ENCODE data around the gene ITPR1. TPM values are rescaled to one million over a fixed set of nuclear protein-coding genes. Genes with fewer than 3 reads are reported as not detected.

Gene ITPR1
- polyA plus RNA-seq, 1 donor, result 12.7 TPM

DNA sequence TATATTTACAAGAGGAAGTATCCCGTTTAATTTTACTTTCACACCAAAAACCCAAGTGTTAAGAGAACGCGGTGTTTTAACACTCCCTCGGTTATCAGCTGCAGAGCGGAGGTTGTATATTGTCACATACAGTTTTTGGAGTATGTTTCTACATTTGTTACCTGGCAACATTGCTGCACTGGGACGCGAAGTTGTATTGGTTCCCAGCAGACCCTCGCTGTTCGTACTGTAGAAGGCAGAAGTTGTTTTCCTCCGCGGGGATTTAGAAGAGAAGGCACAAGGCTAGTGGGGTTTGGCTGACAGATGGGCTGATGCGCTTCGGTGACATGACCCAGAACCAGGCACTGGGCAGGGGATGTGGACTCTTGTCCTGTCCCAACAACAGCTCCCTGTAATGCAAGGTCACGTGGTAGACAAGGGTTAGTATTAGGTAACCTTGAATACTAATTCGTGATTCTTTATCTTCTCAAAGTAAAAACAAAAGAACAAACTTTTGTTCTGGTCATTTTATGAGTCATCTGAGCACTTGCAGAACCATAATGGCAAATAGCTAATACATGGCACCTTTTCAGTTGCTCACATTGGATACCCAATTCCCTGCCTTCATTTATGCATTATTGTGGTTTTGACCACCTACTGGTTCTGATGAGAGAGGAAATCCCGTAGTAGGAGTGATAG, 255.7 kb downstream of the ITPR1 start:
- DNase-seq, result peak in 1 of 2 donors; percentile 46
- H3K36me3 ChIP-seq (ENCODE audit: control insufficient read depth, insufficient read depth, low read length), result no peaks in the 10 kb centered on the region
- no peaks in the 10 kb centered on the region for H3K27me3 ChIP-seq (ENCODE audit: control insufficient read depth, insufficient read depth, low read length)
- no peak overlapping the region for H3K4me3 ChIP-seq (ENCODE audit: low read length)
- H3K9me3 ChIP-seq (ENCODE audit: control insufficient read depth, low read depth, low read length), result peaks cover 4% of the 10 kb centered on the region
- no peak overlapping the region for H3K27ac ChIP-seq (ENCODE audit: low read length)
- peaks cover 52% of the 10 kb centered on the region for H3K4me1 ChIP-seq (ENCODE audit: control insufficient read depth, insufficient read depth, low read length)
- 80% methylated on average over 1 of the region's 16 CpGs for WGBS (ENCODE audit: insufficient coverage, low lambda C conversion rate)

- Histone ChIP-seq H3K27me3 (ENCODE audit: control insufficient read depth, insufficient read depth, low read length) (no peaks in the 10 kb centered on the region), H3K4me1 (ENCODE audit: control insufficient read depth, insufficient read depth, low read length) (peaks cover 50% of the 10 kb centered on the region), H3K36me3 (ENCODE audit: control insufficient read depth, insufficient read depth, low read length) (no peaks in the 10 kb centered on the region), H3K4me3 (ENCODE audit: low read length) (no peak overlapping the region), H3K9me3 (ENCODE audit: control insufficient read depth, low read depth, low read length) (peaks cover 4% of the 10 kb centered on the region), H3K27ac (ENCODE audit: low read length) (peak overlapping the region; percentile 88)
- no CpG with 5 or more reads among the region's 5 CpGs for WGBS (ENCODE audit: insufficient coverage, low lambda C conversion rate)
- no peak for DNase-seq
Measured at GRCh38 chr3:4749567-4750002, 256.4 kb downstream of the ITPR1 start.

- Histone ChIP-seq H3K27me3 (ENCODE audit: control insufficient read depth, insufficient read depth, low read length) (no peaks in the 10 kb centered on the region), H3K9me3 (ENCODE audit: control insufficient read depth, low read depth, low read length) (peaks cover 4% of the 10 kb centered on the region), H3K4me1 (ENCODE audit: control insufficient read depth, insufficient read depth, low read length) (peaks cover 54% of the 10 kb centered on the region), H3K27ac (ENCODE audit: low read length) (peak overlapping the region; percentile 88), H3K4me3 (ENCODE audit: low read length) (no peak overlapping the region), H3K36me3 (ENCODE audit: control insufficient read depth, insufficient read depth, low read length) (no peaks in the 10 kb centered on the region)
- 47% methylated on average over 3 of the region's 7 CpGs for WGBS (ENCODE audit: insufficient coverage, low lambda C conversion rate)
- peak in 1 of 2 donors; percentile 71 for DNase-seq
Measured at GRCh38 chr3:4750306-4750968, 257.3 kb downstream of the ITPR1 start.

- H3K4me3 ChIP-seq (ENCODE audit: low read length), result no peak overlapping the region
- DNase-seq, result peak in 1 of 2 donors; percentile 80
- no CpG with 5 or more reads among the region's 7 CpGs for WGBS (ENCODE audit: insufficient coverage, low lambda C conversion rate)
Measured at GRCh38 chr3:4751029-4751501, 257.9 kb downstream of the ITPR1 start.

GRCh38 chr3:4751502-4752101, 258.5 kb downstream of the ITPR1 start:
- Histone ChIP-seq H3K4me3 (ENCODE audit: low read length) (no peak overlapping the region), H3K27me3 (ENCODE audit: control insufficient read depth, insufficient read depth, low read length) (no peaks in the 10 kb centered on the region), H3K27ac (ENCODE audit: low read length) (peak overlapping the region; percentile 88), H3K36me3 (ENCODE audit: control insufficient read depth, insufficient read depth, low read length) (no peaks in the 10 kb centered on the region), H3K9me3 (ENCODE audit: control insufficient read depth, low read depth, low read length) (peaks cover 4% of the 10 kb centered on the region), H3K4me1 (ENCODE audit: control insufficient read depth, insufficient read depth, low read length) (peaks cover 59% of the 10 kb centered on the region)
- DNase-seq, result peak in 1 of 2 donors; percentile 83
- WGBS (ENCODE audit: insufficient coverage, low lambda C conversion rate), result no CpG with 5 or more reads among the region's 5 CpGs

More at GRCh38 chr3:4751029-4751501, 257.9 kb downstream of the ITPR1 start:
- peaks cover 56% of the 10 kb centered on the region for H3K4me1 ChIP-seq (ENCODE audit: control insufficient read depth, insufficient read depth, low read length)
- peaks cover 4% of the 10 kb centered on the region for H3K9me3 ChIP-seq (ENCODE audit: control insufficient read depth, low read depth, low read length)
- H3K27ac ChIP-seq (ENCODE audit: low read length), result peak overlapping the region; percentile 88
- no peaks in the 10 kb centered on the region for H3K27me3 ChIP-seq (ENCODE audit: control insufficient read depth, insufficient read depth, low read length)
- no peaks in the 10 kb centered on the region for H3K36me3 ChIP-seq (ENCODE audit: control insufficient read depth, insufficient read depth, low read length)

DNA sequence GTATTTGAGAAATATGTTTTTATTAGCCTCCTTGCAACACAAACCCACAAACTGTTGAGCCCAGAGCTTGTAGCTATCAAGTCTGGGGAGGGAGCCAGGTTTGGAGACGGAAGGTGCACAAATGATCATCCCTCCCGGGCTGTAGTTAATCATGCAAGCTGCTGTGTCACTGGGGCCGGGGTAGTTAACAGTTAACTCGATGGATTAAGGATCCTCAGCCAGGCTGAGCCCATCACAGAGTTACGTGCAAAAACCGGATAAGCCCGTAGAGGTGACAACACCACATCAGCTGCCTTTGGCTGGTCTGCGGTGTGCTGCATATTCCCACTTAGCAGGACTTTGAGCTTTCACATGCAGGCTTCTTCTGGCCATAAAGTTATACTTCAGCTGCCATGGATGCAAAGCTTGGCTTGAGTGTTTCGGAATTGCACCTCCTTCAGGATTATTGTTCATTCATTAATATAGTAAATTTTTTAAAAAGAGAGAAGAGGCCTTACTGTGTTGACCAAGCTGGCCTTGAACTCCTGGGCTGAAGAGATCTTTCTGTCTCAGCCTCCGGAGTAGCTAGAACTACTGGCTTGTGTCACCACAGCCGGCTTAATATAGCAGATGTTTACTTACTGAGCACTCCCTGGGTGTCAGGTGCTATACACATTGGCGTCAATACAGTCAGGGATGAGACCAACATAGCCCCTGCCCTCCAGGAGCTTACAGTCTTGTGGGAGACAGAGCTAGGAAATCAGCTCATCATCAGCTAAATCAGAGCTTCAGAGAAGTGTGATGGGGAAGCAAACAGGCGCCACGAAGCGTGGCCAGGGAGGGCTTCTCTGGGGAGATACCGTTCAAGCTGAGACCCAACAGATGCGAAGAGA, 259.3 kb downstream of the ITPR1 start:
- H3K4me3 ChIP-seq (ENCODE audit: low read length), result no peak overlapping the region
- H3K4me1 ChIP-seq (ENCODE audit: control insufficient read depth, insufficient read depth, low read length), result peaks cover 67% of the 10 kb centered on the region
- WGBS (ENCODE audit: insufficient coverage, low lambda C conversion rate), result 0% methylated on average over 1 of the region's 17 CpGs
- DNase-seq, result peak; percentile 95 to 98
- H3K9me3 ChIP-seq (ENCODE audit: control insufficient read depth, low read depth, low read length), result peaks cover 4% of the 10 kb centered on the region
- peak overlapping the region; percentile 88 for H3K27ac ChIP-seq (ENCODE audit: low read length)
- no peaks in the 10 kb centered on the region for H3K36me3 ChIP-seq (ENCODE audit: control insufficient read depth, insufficient read depth, low read length)
- no peaks in the 10 kb centered on the region for H3K27me3 ChIP-seq (ENCODE audit: control insufficient read depth, insufficient read depth, low read length)

DNA sequence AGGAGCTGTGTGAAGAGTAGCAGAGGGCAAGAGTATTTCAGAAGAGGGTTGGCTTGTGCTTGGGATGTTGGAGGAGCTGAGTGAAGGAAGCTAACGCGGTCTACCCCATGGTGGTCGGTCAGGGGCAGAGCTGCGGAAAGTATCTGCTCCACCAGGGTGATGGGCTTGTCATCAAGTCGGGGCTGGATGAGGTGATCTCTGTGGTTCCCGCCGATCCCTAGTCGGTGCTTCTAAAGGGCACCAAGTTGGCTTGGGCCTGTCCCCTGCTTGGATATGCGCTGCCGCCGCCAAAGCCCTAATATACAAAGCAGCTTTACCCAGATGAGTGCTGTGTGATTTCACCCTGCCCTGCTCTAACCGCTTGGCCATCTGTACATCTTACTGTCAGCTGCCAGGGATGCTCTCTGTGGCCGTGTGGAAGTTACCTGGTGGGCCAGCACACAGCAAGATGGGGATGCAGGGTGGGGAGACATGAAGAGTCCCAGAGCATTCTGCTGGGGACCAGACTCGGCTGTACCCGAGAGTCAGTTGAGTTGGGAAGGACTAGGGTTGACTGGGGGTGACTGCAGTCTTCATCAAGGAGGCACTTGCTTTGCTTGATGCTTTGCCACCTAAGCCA, 260.0 kb downstream of the ITPR1 start:
- H3K9me3 ChIP-seq (ENCODE audit: control insufficient read depth, low read depth, low read length), result peaks cover 4% of the 10 kb centered on the region
- H3K27ac ChIP-seq (ENCODE audit: low read length), result peak overlapping the region; percentile 88
- no peaks in the 10 kb centered on the region for H3K36me3 ChIP-seq (ENCODE audit: control insufficient read depth, insufficient read depth, low read length)
- H3K4me1 ChIP-seq (ENCODE audit: control insufficient read depth, insufficient read depth, low read length), result peaks cover 74% of the 10 kb centered on the region
- H3K4me3 ChIP-seq (ENCODE audit: low read length), result no peak overlapping the region
- no peaks in the 10 kb centered on the region for H3K27me3 ChIP-seq (ENCODE audit: control insufficient read depth, insufficient read depth, low read length)
- no peak for DNase-seq
- no CpG with 5 or more reads among the region's 15 CpGs for WGBS (ENCODE audit: insufficient coverage, low lambda C conversion rate)

- no peak overlapping the region for H3K27ac ChIP-seq (ENCODE audit: low read length)
- WGBS (ENCODE audit: insufficient coverage, low lambda C conversion rate), result 80% methylated on average over 1 of the region's 7 CpGs
- peak in 1 of 2 donors; percentile 51 for DNase-seq
- peaks cover 4% of the 10 kb centered on the region for H3K9me3 ChIP-seq (ENCODE audit: control insufficient read depth, low read depth, low read length)
- H3K4me3 ChIP-seq (ENCODE audit: low read length), result no peak overlapping the region
- peaks cover 87% of the 10 kb centered on the region for H3K4me1 ChIP-seq (ENCODE audit: control insufficient read depth, insufficient read depth, low read length)
- H3K27me3 ChIP-seq (ENCODE audit: control insufficient read depth, insufficient read depth, low read length), result no peaks in the 10 kb centered on the region
- no peaks in the 10 kb centered on the region for H3K36me3 ChIP-seq (ENCODE audit: control insufficient read depth, insufficient read depth, low read length)
Measured at GRCh38 chr3:4754180-4755086, 261.3 kb downstream of the ITPR1 start.

DNA sequence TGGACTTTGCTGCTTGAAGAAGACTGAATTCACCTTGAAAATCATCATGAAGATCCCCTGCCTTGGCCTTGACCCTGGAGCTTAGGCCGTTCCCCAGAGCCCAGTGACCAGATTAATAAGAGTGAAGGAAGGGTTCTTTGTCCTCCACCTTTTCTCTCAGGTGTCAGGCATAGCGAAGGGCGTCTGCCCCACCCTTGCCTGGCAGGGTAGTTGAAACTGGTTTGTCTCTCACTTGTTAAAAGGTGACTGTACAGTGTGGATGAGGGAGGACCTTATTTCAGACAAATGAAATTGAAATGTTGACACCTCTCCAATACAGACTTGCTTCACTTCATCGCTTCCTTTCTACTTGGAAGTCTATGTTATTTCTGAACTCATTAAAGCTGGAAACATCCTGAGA, 262.4 kb downstream of the ITPR1 start:
- no peaks in the 10 kb centered on the region for H3K27me3 ChIP-seq (ENCODE audit: control insufficient read depth, insufficient read depth, low read length)
- H3K4me3 ChIP-seq (ENCODE audit: low read length), result no peak overlapping the region
- H3K36me3 ChIP-seq (ENCODE audit: control insufficient read depth, insufficient read depth, low read length), result no peaks in the 10 kb centered on the region
- H3K4me1 ChIP-seq (ENCODE audit: control insufficient read depth, insufficient read depth, low read length), result peaks cover 83% of the 10 kb centered on the region
- H3K9me3 ChIP-seq (ENCODE audit: control insufficient read depth, low read depth, low read length), result peaks cover 4% of the 10 kb centered on the region
- WGBS (ENCODE audit: insufficient coverage, low lambda C conversion rate), result no CpG with 5 or more reads among the region's 4 CpGs
- peak overlapping the region; percentile 76 for H3K27ac ChIP-seq (ENCODE audit: low read length)
- DNase-seq, result peak in 1 of 2 donors; percentile 75

Measured in large intestine (tissue), 3 donors.